HCT116 (cell line): Measurements from ENCODE around the gene FOXN3. TPM values are rescaled to one million over a fixed set of nuclear protein-coding genes. Genes with fewer than 3 reads are reported as not detected.

Experiments
- ATAC-seq: fragments of 200-7000 bp; cut with Tn5 transposase; 2 replicates; pipeline ENCODE4 v1.9.1; 2020; ENCODE audit warnings: mild to moderate bottlenecking, moderate library complexity
- BruUV-seq: library from RNA; stranded (reverse); fragments of 400-500 nt; replicated peaks from 2 replicates; lab custom pipeline; 2021; lab: Mats Ljungman, UMichigan
- CTCF ChIA-PET: fragments of 300-600 bp; sonication (Branson Sonifier 250); formaldehyde crosslinking; loops from one replicate; lab custom pipeline; 2021; ENCODE audit warnings: antibody characterized with exemption; lab: Charles Lee
- POLR2A ChIA-PET: fragments of 300-600, 350-600 bp; sonication (Branson Sonifier 250); formaldehyde crosslinking; loops from one replicate; lab custom pipeline; 2021; ENCODE audit warnings: antibody characterized with exemption; lab: Charles Lee
- RAD21 ChIA-PET, 2 experiments: fragments of 300-600 bp; sonication (Branson Sonifier 250); formaldehyde crosslinking; loops; one replicate each; lab custom pipeline; 2023; ENCODE audit warnings: low total read pairs in 2 of 2; ENCODE audit not compliant: uncharacterized antibody in 2 of 2, unreplicated experiment in 2 of 2, low non-redundant PET in 1 of 2; lab: Charles Lee
- DNase-seq: peaks from one replicate; pipeline ENCODE4 v3.0.0-alpha.2; 2010; ENCODE audit warnings: low read depth, low spot score
- H2AFZ ChIP-seq: fragments of 200-600 bp; shearing (Covaris generic), sonication (generic); 2 replicates; pipeline ENCODE4 v1.6.1; 2017; ENCODE audit warnings: low read depth, mixed run types, mixed read lengths, antibody characterized with exemption, low read length; ENCODE audit not compliant: poor library complexity, severe bottlenecking
- H3K27ac ChIP-seq: 2 replicates; pipeline ENCODE4 v1.5.1; 2012; ENCODE audit warnings: low read depth, low read length
- H3K27me3 ChIP-seq: fragments of 200-600 bp; sonication (generic); 2 replicates; pipeline ENCODE4 v1.6.1; 2016; ENCODE audit warnings: mixed run types, low read length, mixed read lengths; ENCODE audit not compliant: insufficient read depth
- H3K36me3 ChIP-seq, 2 experiments: fragments of 200-500 bp in 1 of 2; fragments of 200-600 bp in 1 of 2; sonication (Bioruptor generic) in 1 of 2; sonication (generic) in 1 of 2; 2 replicates each; pipeline versions ENCODE4 v1.5.1 to v1.6.1; 2014 to 2016; ENCODE audit warnings: low read length in 2 of 2, inconsistent platforms in 1 of 2, mixed read lengths in 1 of 2, mixed run types in 1 of 2; ENCODE audit not compliant: insufficient read depth in 2 of 2, control insufficient read depth in 1 of 2
- H3K4me1 ChIP-seq, 2 experiments: fragments of 200-600 bp in 1 of 2; sonication (generic) in 1 of 2; 2 replicates each; pipeline versions ENCODE4 v1.5.1 to v1.6.1; 2012 to 2017; ENCODE audit warnings: low read length in 2 of 2, inconsistent platforms in 1 of 2, mild to moderate bottlenecking in 1 of 2, mixed read lengths in 1 of 2, mixed run types in 1 of 2, moderate library complexity in 1 of 2; ENCODE audit not compliant: insufficient read depth in 2 of 2, control insufficient read depth in 1 of 2
- H3K4me2 ChIP-seq: fragments of 200-600 bp; sonication (generic); 2 replicates; pipeline ENCODE4 v1.6.1; 2017; ENCODE audit warnings: mixed run types, low read length, mixed read lengths
- H3K4me3 ChIP-seq, 2 experiments: fragments of 200-600 bp in 1 of 2; sonication (generic) in 1 of 2; replicated peaks in 1 of 2; 2 replicates each; pipeline ENCODE4 v1.5.1; 2011 to 2016; ENCODE audit warnings: low read length in 2 of 2, control low read depth in 1 of 2, low read depth in 1 of 2, mild to moderate bottlenecking in 1 of 2, mixed read lengths in 1 of 2, mixed run types in 1 of 2
- H3K79me2 ChIP-seq: fragments of 200-600 bp; sonication (generic); 2 replicates; pipeline ENCODE4 v1.6.1; 2017; ENCODE audit warnings: mild to moderate bottlenecking, mixed run types, low read length, moderate library complexity, mixed read lengths; ENCODE audit not compliant: insufficient read depth
- H3K9ac ChIP-seq: fragments of 200-600 bp; sonication (generic); 2 replicates; pipeline ENCODE4 v1.6.1; 2016; ENCODE audit warnings: low read length, mixed read lengths
- H3K9me2 ChIP-seq: fragments of 200-600 bp; sonication (generic), shearing (Covaris generic); 2 replicates; pipeline ENCODE4 v1.6.1; 2017; ENCODE audit warnings: mixed run types, mild to moderate bottlenecking, moderate library complexity; ENCODE audit not compliant: insufficient read depth
- H3K9me3 ChIP-seq, 2 experiments: fragments of 200-500 bp in 1 of 2; fragments of 200-600 bp in 1 of 2; sonication (Bioruptor generic) in 1 of 2; sonication (generic) in 1 of 2; 2 replicates each; pipeline ENCODE4 v1.6.1; 2014 to 2017; ENCODE audit warnings: low read length in 2 of 2, mixed read lengths in 2 of 2, inconsistent platforms in 1 of 2, low read depth in 1 of 2, mild to moderate bottlenecking in 1 of 2, mixed run types in 1 of 2, moderate library complexity in 1 of 2; ENCODE audit not compliant: control insufficient read depth in 1 of 2, insufficient read depth in 1 of 2
- H4K20me1 ChIP-seq: fragments of 200-600 bp; sonication (generic), shearing (Covaris generic); 2 replicates; pipeline ENCODE4 v1.6.1; 2017; ENCODE audit warnings: mixed run types, mild to moderate bottlenecking, moderate library complexity; ENCODE audit not compliant: insufficient read depth
- ATF3 ChIP-seq: IDR thresholded peaks from 2 replicates; pipeline ENCODE4 v1.6.1; 2012
- CBX3 ChIP-seq: IDR thresholded peaks from 2 replicates; pipeline ENCODE4 v1.6.1; 2012; ENCODE audit warnings: low read depth
- CTCF ChIP-seq, 3 experiments: fragments of 200-600 bp in 1 of 3; sonication (generic) in 1 of 3; IDR thresholded peaks in 2 of 3; conservative IDR thresholded peaks in 1 of 3; 2 replicates each; pipeline ENCODE4 v1.5.1; 2012 to 2017; ENCODE audit warnings: low read depth in 2 of 3, low read length in 2 of 3, antibody characterized with exemption in 1 of 3, borderline replicate concordance in 1 of 3, control low read depth in 1 of 3, mild to moderate bottlenecking in 1 of 3, mixed read lengths in 1 of 3, mixed run types in 1 of 3, moderate library complexity in 1 of 3; ENCODE audit not compliant: insufficient read depth in 1 of 3
- EZH2 ChIP-seq: fragments of 200-600 bp; sonication (generic); IDR thresholded peaks from 2 replicates; pipeline ENCODE4 v1.6.1; 2017; ENCODE audit warnings: antibody characterized with exemption, mixed run types
- EZH2phosphoT487 ChIP-seq: fragments of 200-600 bp; IDR thresholded peaks from 2 replicates; pipeline ENCODE4 v1.6.1; 2018; ENCODE audit warnings: antibody characterized with exemption, borderline replicate concordance
- FOSL1 ChIP-seq: IDR thresholded peaks from 2 replicates; pipeline ENCODE4 v1.6.1; 2012; ENCODE audit warnings: low read depth
- JUND ChIP-seq: IDR thresholded peaks from 2 replicates; pipeline ENCODE4 v1.6.1; 2012
- MAX ChIP-seq: IDR thresholded peaks from 2 replicates; pipeline ENCODE4 v1.6.1; 2012
- SIN3A ChIP-seq: IDR thresholded peaks from 2 replicates; pipeline ENCODE4 v1.6.1; 2012; ENCODE audit warnings: low read depth
- SRF ChIP-seq: IDR thresholded peaks from 2 replicates; pipeline ENCODE4 v1.6.1; 2012; ENCODE audit warnings: low read depth
- TCF7L2 ChIP-seq: IDR thresholded peaks from 2 replicates; pipeline ENCODE4 v1.7.0; 2011; ENCODE audit warnings: borderline replicate concordance, inconsistent platforms; ENCODE audit not compliant: insufficient read depth, insufficient read length; ENCODE audit errors: extremely low read depth
- YY1 ChIP-seq: IDR thresholded peaks from 2 replicates; pipeline ENCODE4 v1.6.1; 2011; ENCODE audit warnings: low read length, low read depth, moderate library complexity, mild to moderate bottlenecking; ENCODE audit not compliant: insufficient replicate concordance; ENCODE audit errors: extremely low read depth
- ZBTB33 ChIP-seq: IDR thresholded peaks from 2 replicates; pipeline ENCODE4 v1.6.1; 2011; ENCODE audit warnings: mild to moderate bottlenecking, low read length, moderate library complexity; ENCODE audit not compliant: insufficient replicate concordance; ENCODE audit errors: extremely low read depth
- ZFX ChIP-seq: fragments of 450-650 bp; IDR thresholded peaks from 2 replicates; pipeline ENCODE4 v1.6.1; 2017
- intact Hi-C: fragments of 100-400 bp; cut with micrococcal nuclease; formaldehyde crosslinking; loops from 2 replicates; pipeline ENCODE4 v1.10.0; 2022
- total RNA-seq: library from RNA; stranded (reverse); gene quantifications from one replicate; pipeline ENCODE4 v1.2.1, GENCODE V29; 2021; ENCODE audit not compliant: unreplicated experiment

Gene FOXN3
- total RNA-seq, 1 experiment from 2014 or later = 20.0 TPM

GRCh38 chr14:89232265-89233070 lies 184.6 kb downstream of the FOXN3 start:
- Histone ChIP-seq H3K27ac (no peak overlapping the region), H3K9ac (no peak overlapping the region), H3K9me2 (no peaks in the 10 kb centered on the region), H3K4me3 (no peak overlapping the region), H3K4me1 (no peaks in the 10 kb centered on the region), H3K79me2 (no peaks in the 10 kb centered on the region), H3K27me3 (no peaks in the 10 kb centered on the region), H3K36me3 (no peaks in the 10 kb centered on the region), H2AFZ (no peak overlapping the region), H3K9me3 (no peaks in the 10 kb centered on the region), H4K20me1 (no peaks in the 10 kb centered on the region), H3K4me2 (no peak overlapping the region)
- POLR2A ChIA-PET = no interaction called here
- no peak for DNase-seq
- no peak for ATAC-seq
- BruUV-seq = no TSS peak
- RAD21 ChIA-PET = no interaction called here
- intact Hi-C loops = no loop called here
- CTCF ChIA-PET = no interaction called here
- TF ChIP-seq ZBTB33 (no peak), CBX3 (no peak), TCF7L2 (no peak)

- Histone ChIP-seq H3K27ac (no peak overlapping the region), H3K9me3 (no peaks in the 10 kb centered on the region), H3K9me2 (no peaks in the 10 kb centered on the region), H3K4me2 (no peak overlapping the region), H4K20me1 (no peaks in the 10 kb centered on the region), H3K27me3 (no peaks in the 10 kb centered on the region), H2AFZ (no peak overlapping the region), H3K4me1 (no peaks in the 10 kb centered on the region), H3K79me2 (no peaks in the 10 kb centered on the region), H3K36me3 (no peaks in the 10 kb centered on the region), H3K9ac (no peak overlapping the region), H3K4me3 (no peak overlapping the region)
- BruUV-seq = no TSS peak
- no peak for TF ChIP-seq ATF3
- TF ChIP-seq JUND = no peak
- TF ChIP-seq TCF7L2 = no peak
- no peak for TF ChIP-seq ZFX
- TF ChIP-seq CTCF (IDR thresholded peaks at IDR 0.05 in 2 of 3, conservative IDR thresholded peaks at IDR 0.05 in 1 of 3; ENCODE audit: borderline replicate concordance in 1 of 3, insufficient read depth in 1 of 3, low read depth in 2 of 3, low read length in 2 of 3) = no peak
- TF ChIP-seq SIN3A = no peak
- no peak for TF ChIP-seq EZH2
- TF ChIP-seq EZH2phosphoT487 = no peak
- TF ChIP-seq MAX = no peak
- TF ChIP-seq SRF = no peak
- no peak for TF ChIP-seq CBX3
- no peak for TF ChIP-seq YY1
- TF ChIP-seq FOSL1 = no peak
- ChIA-PET CTCF (no interaction called here), POLR2A (no interaction called here), RAD21 (no interaction called here)
- intact Hi-C loops = no loop called here
- no peak for ATAC-seq
- no peak for DNase-seq
These were observed 185.5 kb downstream of the FOXN3 start for GRCh38 chr14:89231426-89232113.
